GM12873 (cell line): Measurements from ENCODE around the gene UBXN10.

Experiments used
- TF ChIP-seq, protein P1 (sequence below): IDR thresholded peaks from 2 replicates; pipeline ENCODE4 v1.5.1; 2012; ENCODE audit warnings: low read depth, mild to moderate bottlenecking, moderate library complexity, low read length, control low read depth; ENCODE audit not compliant: insufficient read depth; ENCODE audit errors: missing control alignments

Gene UBXN10

DNA sequence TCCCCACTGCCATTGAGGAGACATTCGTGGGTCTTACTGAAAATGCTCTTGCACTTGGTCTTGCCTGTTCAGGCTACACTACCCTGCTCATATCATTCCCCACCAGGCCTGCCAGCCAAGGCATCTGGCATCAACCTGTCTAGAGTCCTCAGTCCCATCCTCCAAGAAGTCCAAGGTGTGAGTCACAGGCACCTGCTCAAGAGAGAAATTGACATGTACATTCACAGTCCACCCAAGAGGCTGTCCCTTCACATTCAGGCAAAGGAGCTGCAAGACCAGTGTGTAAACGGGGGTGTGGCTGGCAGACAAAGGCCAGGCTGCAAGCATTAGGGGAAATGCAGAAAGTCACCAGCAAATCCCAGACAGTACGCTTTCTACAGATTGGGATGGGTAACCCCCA, 13.5 kb downstream of the UBXN10 start:
- TF ChIP-seq, protein P1, sequence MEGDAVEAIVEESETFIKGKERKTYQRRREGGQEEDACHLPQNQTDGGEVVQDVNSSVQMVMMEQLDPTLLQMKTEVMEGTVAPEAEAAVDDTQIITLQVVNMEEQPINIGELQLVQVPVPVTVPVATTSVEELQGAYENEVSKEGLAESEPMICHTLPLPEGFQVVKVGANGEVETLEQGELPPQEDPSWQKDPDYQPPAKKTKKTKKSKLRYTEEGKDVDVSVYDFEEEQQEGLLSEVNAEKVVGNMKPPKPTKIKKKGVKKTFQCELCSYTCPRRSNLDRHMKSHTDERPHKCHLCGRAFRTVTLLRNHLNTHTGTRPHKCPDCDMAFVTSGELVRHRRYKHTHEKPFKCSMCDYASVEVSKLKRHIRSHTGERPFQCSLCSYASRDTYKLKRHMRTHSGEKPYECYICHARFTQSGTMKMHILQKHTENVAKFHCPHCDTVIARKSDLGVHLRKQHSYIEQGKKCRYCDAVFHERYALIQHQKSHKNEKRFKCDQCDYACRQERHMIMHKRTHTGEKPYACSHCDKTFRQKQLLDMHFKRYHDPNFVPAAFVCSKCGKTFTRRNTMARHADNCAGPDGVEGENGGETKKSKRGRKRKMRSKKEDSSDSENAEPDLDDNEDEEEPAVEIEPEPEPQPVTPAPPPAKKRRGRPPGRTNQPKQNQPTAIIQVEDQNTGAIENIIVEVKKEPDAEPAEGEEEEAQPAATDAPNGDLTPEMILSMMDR: no peak

DNA sequence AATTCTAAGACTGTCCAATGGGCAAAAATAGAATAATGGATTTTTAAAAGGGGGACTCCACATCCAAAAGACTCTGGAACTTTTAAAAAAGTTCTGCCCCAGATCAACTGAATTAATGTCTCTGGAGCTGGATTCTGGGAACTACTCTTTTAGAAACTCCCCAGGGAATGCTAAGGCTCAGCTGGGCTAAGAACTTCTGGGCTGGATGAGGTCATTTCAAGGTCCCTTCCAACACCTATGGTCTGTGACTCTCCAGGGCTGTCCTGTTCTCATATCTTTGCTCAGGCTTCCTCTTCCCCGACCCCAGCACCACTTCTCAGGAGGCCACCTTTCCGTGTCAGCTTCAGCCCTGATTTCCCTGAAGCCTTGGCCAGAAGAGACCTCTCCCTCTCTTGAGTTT, 13.9 kb downstream of the UBXN10 start:
- TF ChIP-seq, protein P1: no peak

DNA sequence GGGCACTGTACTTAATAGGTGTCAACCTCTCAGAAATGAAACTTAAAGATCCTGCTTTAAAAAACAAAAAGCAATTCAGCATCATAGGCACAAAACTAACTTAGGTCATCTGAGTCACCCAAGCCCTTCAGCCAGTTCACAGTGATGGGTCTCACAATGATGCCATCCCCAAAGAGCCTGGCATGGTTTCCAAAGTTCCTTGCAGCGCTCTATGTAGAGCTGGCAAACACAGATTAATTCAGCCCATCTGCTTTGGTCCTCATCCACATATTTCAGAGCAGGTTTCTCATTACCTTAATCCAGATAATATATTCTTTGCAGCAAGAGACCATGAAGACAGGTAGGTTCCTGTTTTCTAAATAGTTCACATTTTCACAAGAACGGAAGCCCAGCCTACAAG, 15.1 kb downstream of the UBXN10 start:
- TF ChIP-seq, protein P1: no peak

DNA sequence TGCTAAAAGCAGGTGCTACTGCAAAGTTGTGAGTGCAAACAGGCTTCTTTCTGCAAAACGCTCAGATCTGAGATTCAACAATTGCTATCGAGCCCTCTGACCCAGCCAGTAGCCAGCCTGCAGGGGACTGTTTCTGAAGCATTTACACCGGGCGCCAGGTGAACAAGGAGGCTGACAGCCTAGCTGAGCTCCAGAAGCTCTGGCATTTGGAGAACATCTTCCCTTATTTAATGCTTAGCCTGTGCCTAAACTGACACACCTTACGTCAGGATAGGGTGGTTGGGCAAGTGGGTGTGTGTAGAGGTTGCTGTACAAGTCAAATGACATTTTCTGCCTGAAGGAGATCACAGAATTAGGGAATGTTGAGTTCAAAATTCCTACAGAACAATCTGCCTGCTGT, 16.3 kb downstream of the UBXN10 start:
- TF ChIP-seq, protein P1: no peak

DNA sequence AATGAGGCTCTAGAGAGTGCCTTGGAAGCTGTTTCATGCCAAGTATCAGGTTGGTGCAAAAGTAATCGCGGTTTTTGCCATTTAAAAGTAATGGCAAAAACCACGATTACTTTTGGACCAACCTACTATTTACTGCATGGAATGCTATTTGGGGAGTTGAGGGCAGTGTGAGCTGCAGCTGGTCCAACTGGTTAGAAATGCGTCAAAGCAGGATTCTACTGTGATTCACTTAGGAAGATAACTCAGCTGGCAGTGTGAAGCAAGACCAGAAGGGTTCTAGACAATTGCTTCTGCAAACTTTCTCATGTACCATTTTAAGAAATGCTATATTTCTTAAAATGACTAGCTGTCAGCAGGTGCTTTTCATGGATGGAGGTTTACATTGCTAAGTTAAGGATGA, 21.6 kb downstream of the UBXN10 start:
- TF ChIP-seq, protein P1: no peak

DNA sequence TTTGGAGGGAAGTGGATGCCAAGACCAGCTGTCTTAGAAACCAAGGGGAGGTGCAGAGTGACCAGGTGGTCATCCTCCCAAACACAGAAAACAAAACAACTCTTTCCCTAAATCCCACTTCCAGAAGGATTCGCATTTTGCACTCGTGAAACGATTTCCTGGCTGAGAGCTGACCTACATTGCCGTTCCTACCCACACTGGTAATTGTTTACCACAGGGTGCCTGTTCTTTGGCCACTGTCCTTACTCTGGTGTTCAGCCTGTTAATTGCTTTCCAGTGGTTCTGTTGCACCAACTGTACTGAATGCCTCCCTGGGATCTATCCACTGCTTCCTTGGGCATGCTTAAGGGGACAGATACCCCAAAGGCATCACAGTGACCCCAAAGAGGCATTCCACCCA, 23.6 kb downstream of the UBXN10 start:
- TF ChIP-seq, protein P1: no peak

DNA sequence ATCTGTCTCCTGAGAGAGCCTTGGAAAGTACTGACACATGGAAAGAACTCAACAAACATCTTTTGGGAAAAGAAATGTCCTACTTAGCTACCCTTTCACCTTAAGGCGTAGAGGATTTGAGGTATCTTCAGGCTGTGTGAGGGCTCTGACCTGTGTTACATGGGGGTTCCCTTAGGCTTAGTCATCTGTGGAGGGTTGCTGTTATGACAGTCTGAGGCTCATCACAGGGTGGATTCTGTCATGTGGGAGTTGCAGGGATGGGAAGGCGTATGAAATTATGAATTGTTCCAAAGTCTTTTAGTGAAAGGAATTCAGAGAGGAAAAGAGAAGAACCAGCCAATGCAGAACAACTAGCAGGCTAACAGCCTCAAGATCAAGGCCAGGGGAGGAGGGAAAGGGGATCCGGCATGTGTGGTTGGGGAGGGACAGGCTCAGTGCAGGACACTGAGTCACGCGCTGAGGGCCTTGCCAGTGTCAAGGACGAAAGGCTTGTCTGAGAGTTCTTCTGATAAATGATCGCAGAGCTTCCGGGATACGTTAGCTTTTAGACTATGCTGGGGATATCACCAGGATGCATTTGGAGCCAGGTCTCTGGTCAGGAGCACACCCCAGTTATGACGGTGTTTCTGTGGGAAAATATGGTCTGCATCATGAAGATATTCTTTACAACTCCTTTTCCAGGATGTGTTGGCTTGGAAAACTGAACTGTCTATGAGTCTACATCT, 25.0 kb downstream of the UBXN10 start:
- TF ChIP-seq, protein P1: no peak
